ENCODE measurements around the gene USP3. TPM values are rescaled to one million over a fixed set of nuclear protein-coding genes. Genes with fewer than 3 reads are reported as not detected.
A peak's percentile ranks its signal among the peaks of the same experiment; 100 is the strongest.

The USP3 gene
- total and polyA plus RNA-seq, 2 of the 13 experiments (the other 11 are each of a cell fraction or from before 2014, with no cell fraction given): 14.3 to 61.2 TPM

DNA sequence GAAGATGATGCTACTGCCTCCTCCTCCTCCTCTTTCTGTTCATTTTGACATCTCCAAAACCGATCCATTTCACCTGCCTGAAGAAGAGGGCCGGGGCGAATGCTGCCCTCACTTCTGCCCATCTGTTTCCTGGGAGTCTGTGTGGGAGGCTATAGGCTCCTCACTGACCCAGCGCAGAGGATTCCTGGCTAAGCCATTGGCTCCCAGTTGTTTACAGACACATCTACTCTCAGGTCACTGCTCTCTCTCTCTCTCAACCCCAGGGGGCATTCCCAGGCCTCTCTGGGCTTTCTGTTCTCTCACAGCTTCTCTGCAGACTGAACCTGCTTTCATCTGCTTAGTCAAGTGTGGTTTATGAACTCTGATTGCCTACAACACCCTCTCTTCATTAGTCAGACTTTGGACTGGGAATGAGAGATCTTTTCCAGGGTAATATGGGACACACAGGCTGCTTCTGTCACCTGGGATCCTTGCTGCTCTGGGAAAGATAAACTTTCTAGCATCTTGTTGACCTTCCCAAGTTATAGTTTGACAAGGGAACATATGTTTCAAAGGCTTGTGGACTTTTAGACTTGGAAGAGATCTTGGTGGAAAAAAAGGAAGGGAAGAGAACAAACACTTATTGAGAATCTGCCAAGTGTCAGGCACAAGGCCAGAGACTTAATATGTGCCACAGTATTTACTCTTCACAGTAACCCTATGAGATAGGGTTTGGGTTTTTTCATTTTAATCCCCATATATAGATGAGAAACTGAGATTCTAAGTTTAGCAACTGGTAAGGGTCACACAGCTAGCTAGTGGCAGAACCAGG is 30.2 kb upstream of the USP3 start (continued):
- TF ChIP-seq, protein P1, sequence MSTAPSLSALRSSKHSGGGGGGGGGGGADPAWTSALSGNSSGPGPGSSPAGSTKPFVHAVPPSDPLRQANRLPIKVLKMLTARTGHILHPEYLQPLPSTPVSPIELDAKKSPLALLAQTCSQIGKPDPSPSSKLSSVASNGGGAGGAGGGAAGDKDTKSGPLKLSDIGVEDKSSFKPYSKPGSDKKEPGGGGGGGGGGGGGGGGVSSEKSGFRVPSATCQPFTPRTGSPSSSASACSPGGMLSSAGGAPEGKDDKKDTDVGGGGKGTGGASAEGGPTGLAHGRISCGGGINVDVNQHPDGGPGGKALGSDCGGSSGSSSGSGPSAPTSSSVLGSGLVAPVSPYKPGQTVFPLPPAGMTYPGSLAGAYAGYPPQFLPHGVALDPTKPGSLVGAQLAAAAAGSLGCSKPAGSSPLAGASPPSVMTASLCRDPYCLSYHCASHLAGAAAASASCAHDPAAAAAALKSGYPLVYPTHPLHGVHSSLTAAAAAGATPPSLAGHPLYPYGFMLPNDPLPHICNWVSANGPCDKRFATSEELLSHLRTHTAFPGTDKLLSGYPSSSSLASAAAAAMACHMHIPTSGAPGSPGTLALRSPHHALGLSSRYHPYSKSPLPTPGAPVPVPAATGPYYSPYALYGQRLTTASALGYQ (CRISPR knock-in tag; IDR thresholded peaks at IDR 0.05): peak; percentile 94
- peak; percentile 69 for TF ChIP-seq KAT8 (CRISPR knock-in tag; IDR thresholded peaks at IDR 0.05)
- peak; percentile 67; the same call in 1 of the 2 replicates for TF ChIP-seq KDM4B (CRISPR knock-in tag; IDR thresholded peaks at IDR 0.05)
- TF ChIP-seq, protein P2, sequence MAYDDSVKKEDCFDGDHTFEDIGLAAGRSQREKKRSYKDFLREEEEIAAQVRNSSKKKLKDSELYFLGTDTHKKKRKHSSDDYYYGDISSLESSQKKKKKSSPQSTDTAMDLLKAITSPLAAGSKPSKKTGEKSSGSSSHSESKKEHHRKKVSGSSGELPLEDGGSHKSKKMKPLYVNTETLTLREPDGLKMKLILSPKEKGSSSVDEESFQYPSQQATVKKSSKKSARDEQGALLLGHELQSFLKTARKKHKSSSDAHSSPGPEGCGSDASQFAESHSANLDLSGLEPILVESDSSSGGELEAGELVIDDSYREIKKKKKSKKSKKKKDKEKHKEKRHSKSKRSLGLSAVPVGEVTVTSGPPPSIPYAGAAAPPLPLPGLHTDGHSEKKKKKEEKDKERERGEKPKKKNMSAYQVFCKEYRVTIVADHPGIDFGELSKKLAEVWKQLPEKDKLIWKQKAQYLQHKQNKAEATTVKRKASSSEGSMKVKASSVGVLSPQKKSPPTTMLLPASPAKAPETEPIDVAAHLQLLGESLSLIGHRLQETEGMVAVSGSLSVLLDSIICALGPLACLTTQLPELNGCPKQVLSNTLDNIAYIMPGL (CRISPR knock-in tag; IDR thresholded peaks at IDR 0.05; ENCODE audit: borderline replicate concordance in 1 of 2, low read depth in 1 of 2): no peak; a peak in 2 of 4 replicates
- TF ChIP-seq TMF1 (CRISPR knock-in tag; IDR thresholded peaks at IDR 0.05; ENCODE audit: low read depth): peak; percentile 25; the same call in 1 of the 2 replicates
- TF ChIP-seq, protein P3, sequence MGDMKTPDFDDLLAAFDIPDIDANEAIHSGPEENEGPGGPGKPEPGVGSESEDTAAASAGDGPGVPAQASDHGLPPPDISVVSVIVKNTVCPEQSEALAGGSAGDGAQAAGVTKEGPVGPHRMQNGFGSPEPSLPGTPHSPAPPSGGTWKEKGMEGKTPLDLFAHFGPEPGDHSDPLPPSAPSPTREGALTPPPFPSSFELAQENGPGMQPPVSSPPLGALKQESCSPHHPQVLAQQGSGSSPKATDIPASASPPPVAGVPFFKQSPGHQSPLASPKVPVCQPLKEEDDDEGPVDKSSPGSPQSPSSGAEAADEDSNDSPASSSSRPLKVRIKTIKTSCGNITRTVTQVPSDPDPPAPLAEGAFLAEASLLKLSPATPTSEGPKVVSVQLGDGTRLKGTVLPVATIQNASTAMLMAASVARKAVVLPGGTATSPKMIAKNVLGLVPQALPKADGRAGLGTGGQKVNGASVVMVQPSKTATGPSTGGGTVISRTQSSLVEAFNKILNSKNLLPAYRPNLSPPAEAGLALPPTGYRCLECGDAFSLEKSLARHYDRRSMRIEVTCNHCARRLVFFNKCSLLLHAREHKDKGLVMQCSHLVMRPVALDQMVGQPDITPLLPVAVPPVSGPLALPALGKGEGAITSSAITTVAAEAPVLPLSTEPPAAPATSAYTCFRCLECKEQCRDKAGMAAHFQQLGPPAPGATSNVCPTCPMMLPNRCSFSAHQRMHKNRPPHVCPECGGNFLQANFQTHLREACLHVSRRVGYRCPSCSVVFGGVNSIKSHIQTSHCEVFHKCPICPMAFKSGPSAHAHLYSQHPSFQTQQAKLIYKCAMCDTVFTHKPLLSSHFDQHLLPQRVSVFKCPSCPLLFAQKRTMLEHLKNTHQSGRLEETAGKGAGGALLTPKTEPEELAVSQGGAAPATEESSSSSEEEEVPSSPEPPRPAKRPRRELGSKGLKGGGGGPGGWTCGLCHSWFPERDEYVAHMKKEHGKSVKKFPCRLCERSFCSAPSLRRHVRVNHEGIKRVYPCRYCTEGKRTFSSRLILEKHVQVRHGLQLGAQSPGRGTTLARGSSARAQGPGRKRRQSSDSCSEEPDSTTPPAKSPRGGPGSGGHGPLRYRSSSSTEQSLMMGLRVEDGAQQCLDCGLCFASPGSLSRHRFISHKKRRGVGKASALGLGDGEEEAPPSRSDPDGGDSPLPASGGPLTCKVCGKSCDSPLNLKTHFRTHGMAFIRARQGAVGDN (CRISPR knock-in tag; IDR thresholded peaks at IDR 0.05): no peak; the same call in 1 of the 2 replicates
- TF ChIP-seq ZNF446 (CRISPR knock-in tag; IDR thresholded peaks at IDR 0.05): no peak
- TF ChIP-seq, protein P4, sequence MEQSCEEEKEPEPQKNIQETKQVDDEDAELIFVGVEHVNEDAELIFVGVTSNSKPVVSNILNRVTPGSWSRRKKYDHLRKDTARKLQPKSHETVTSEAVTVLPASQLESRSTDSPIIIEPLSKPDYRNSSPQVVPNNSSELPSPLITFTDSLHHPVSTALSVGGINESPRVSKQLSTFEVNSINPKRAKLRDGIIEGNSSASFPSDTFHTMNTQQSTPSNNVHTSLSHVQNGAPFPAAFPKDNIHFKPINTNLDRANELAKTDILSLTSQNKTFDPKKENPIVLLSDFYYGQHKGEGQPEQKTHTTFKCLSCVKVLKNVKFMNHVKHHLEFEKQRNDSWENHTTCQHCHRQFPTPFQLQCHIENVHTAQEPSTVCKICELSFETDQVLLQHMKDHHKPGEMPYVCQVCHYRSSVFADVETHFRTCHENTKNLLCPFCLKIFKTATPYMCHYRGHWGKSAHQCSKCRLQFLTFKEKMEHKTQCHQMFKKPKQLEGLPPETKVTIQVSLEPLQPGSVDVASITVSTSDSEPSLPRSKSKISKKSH (CRISPR knock-in tag; IDR thresholded peaks at IDR 0.05; ENCODE audit: borderline replicate concordance): no peak
- peak; percentile 97 for TF ChIP-seq HIVEP1 (CRISPR knock-in tag; IDR thresholded peaks at IDR 0.05)
- TF ChIP-seq HNRNPL (IDR thresholded peaks at IDR 0.05; ENCODE audit: low read depth, low read length): no peak
- TF ChIP-seq, protein P5, sequence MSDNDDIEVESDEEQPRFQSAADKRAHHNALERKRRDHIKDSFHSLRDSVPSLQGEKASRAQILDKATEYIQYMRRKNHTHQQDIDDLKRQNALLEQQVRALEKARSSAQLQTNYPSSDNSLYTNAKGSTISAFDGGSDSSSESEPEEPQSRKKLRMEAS (IDR thresholded peaks at IDR 0.05): no peak; the same call in 1 of the 2 replicates
- TF ChIP-seq DNMT1 (CRISPR knock-in tag; IDR thresholded peaks at IDR 0.05): no peak
- TF ChIP-seq, protein P6, sequence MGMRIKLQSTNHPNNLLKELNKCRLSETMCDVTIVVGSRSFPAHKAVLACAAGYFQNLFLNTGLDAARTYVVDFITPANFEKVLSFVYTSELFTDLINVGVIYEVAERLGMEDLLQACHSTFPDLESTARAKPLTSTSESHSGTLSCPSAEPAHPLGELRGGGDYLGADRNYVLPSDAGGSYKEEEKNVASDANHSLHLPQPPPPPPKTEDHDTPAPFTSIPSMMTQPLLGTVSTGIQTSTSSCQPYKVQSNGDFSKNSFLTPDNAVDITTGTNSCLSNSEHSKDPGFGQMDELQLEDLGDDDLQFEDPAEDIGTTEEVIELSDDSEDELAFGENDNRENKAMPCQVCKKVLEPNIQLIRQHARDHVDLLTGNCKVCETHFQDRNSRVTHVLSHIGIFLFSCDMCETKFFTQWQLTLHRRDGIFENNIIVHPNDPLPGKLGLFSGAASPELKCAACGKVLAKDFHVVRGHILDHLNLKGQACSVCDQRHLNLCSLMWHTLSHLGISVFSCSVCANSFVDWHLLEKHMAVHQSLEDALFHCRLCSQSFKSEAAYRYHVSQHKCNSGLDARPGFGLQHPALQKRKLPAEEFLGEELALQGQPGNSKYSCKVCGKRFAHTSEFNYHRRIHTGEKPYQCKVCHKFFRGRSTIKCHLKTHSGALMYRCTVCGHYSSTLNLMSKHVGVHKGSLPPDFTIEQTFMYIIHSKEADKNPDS (CRISPR knock-in tag; IDR thresholded peaks at IDR 0.05): peak; percentile 63; the same call in 1 of the 2 replicates
- TF ChIP-seq ZNF432 (CRISPR knock-in tag; IDR thresholded peaks at IDR 0.05; ENCODE audit: borderline replicate concordance): no peak

All from HepG2 (cell line).